ENCODE measurements around the gene MTX2. TPM values are rescaled to one million over a fixed set of nuclear protein-coding genes. Genes with fewer than 3 reads are reported as not detected.

The MTX2 gene
- 13.1 and 25.8 TPM in 2 replicates for total RNA-seq (2011; cell fraction: chromatin; rRNA removed; ENCODE audit: low replicate concordance)
- total RNA-seq (2011; cell fraction: nucleolus; rRNA removed): 18.2 and 20.7 TPM in 2 replicates
- 22.4 and 22.6 TPM in 2 replicates for total RNA-seq (2011; cell fraction: nucleoplasm; rRNA removed)
- total RNA-seq (2014; rRNA removed) (79.7 and 197 TPM in 2 replicates), total RNA-seq (2014; rRNA removed; fragmentation: Illumina TruSeq; extraction: Trizol) (88.4 and 99.1 TPM in 2 replicates), total RNA-seq (2015; rRNA removed; fragmentation: Illumina TruSeq; extraction: Trizol) (81.0 and 88.0 TPM in 2 replicates), total RNA-seq (2021) (70.2 and 70.4 TPM in 2 replicates), polyA plus RNA-seq (2011; rRNA removed) (147 and 160 TPM in 2 replicates), polyA plus RNA-seq (2014; fragmentation: Illumina TruSeq; extraction: Trizol) (170 and 183 TPM in 2 replicates), polyA plus RNA-seq (2014; fragmentation: Nextera tagmentation; extraction: Ambion mirVana) (10 to 100 TPM; 38.1 to 60.3 TPM), polyA plus RNA-seq (2014; rRNA removed) (128 and 146 TPM in 2 replicates), polyA minus RNA-seq (2011; rRNA and poly(A)+ RNA removed) (70.9 and 88.0 TPM in 2 replicates), Bru-seq, nascent RNA (percentile 93 among the genes with signal in this experiment), BruChase-seq, experiment 1, labeled RNA remaining after a 2-hour chase (percentile 97 among the genes with signal in this experiment), BruChase-seq, experiment 2, labeled RNA remaining after a 6-hour chase (percentile 96 among the genes with signal in this experiment)
- polyA plus RNA-seq (2011; cell fraction: cytosol; rRNA removed): 37.7 and 80.5 TPM in 2 replicates
- polyA plus RNA-seq (2011; cell fraction: nucleus; rRNA removed): 30.9 and 63.2 TPM in 2 replicates
- polyA plus RNA-seq (2012): 81.2 and 106 TPM in 2 replicates
- polyA minus RNA-seq (2011; cell fraction: cytosol; rRNA and poly(A)+ RNA removed): 22.1 and 25.0 TPM in 2 replicates
- 16.6 and 31.0 TPM in 2 replicates for polyA minus RNA-seq (2011; cell fraction: nucleus; rRNA and poly(A)+ RNA removed)
- long read RNA-seq, experiment 1, transcript MTX2-202 (11 exons, 1,592 nt): minor isoform, 24 of 306 reads
- long read RNA-seq, experiment 1, transcript MTX2-201 (10 exons, 1,364 nt): major isoform, 242 of 306 reads
- long read RNA-seq, experiment 1, partial matches to known transcripts: 17 of 306 reads
- long read RNA-seq, experiment 1, other reads (novel, unspliced or antisense): 21 of 306 reads
- long read RNA-seq, experiment 2, transcript MTX2-201 (10 exons, 1,364 nt): major isoform, 81 of 104 reads
- long read RNA-seq, experiment 2, partial matches to known transcripts: 5 of 104 reads
- long read RNA-seq, experiment 2, other reads (novel, unspliced or antisense): 14 of 104 reads
- long read RNA-seq, experiment 3, transcript MTX2-201 (10 exons, 1,364 nt): major isoform, 180 of 201 reads
- long read RNA-seq, experiment 3, transcript MTX2-202 (11 exons, 1,592 nt): minor isoform, 9 of 201 reads
- long read RNA-seq, experiment 3, partial matches to known transcripts: 1 of 201 reads
- long read RNA-seq, experiment 3, other reads (novel, unspliced or antisense): 10 of 201 reads

GRCh38 chr2:176269319-176270099, at the start of gene MTX2:
TSS of gene MTX2 (plus strand) at chr2:176269442. CDS start at chr2:176269630, 188 bp downstream.
- peak; percentile 78 for FAIRE-seq
- H3K9me3 ChIP-seq (replicated peaks; ENCODE audit: control insufficient read depth, insufficient read depth, low read depth, low read length): no peaks in the 10 kb centered on the region; the same call in 1 of the 2 replicates
- H3K79me2 ChIP-seq (ENCODE audit: control insufficient read depth, insufficient read depth, low read length): peaks cover 53% of the 10 kb centered on the region
- H3K9ac ChIP-seq (ENCODE audit: insufficient read depth in 1 of 2, low read depth in 2 of 2, low read length in 2 of 2): peak within 1 kb of the TSS; percentile 91 to 95
- peak; percentile 98 for ATAC-seq
- H4K20me1 ChIP-seq (replicated peaks; ENCODE audit: control insufficient read depth, insufficient read depth, low read length): no peaks in the 10 kb centered on the region
- ChIA-PET POLR2A (interaction anchor here (0.7 to 1.8 kb wide), 10 partner anchors 8 to 636 kb away, joined by 3 to 10 read pairs (median 4); no protein-coding TSS in a partner anchor), CTCF (ENCODE audit: low intra/inter-chr PET ratio) (no interaction called here)
- peak within 1 kb of the TSS; percentile 99 for H3K4me2 ChIP-seq (ENCODE audit: insufficient read depth, low read length)
- in situ Hi-C loops (cut with MboI) (no loop called here), intact Hi-C loops (cut with micrococcal nuclease) (no loop called here)
- H3K27ac ChIP-seq (ENCODE audit: extremely low read depth, low read depth, low read length): peak within 1 kb of the TSS; percentile 93
- H2AFZ ChIP-seq (ENCODE audit: low read depth, low read length): peak within 1 kb of the TSS; percentile 96
- TSS peak; percentile 53 for BruUV-seq (replicated peaks)
- H3K4me3 ChIP-seq: peak within 1 kb of the TSS; percentile 88
- H3K27me3 ChIP-seq (ENCODE audit: control insufficient read depth in 2 of 2, insufficient read depth in 2 of 2, low read length in 2 of 2): no peaks in the 10 kb centered on the region
- WGBS (ENCODE audit: insufficient coverage, low coverage, missing lambda C conversion rate): 1% methylated on average over 58 of the region's 58 CpGs
- H3K4me1 ChIP-seq (replicated peaks in 1 of 2; ENCODE audit: control insufficient read depth in 2 of 2, insufficient read depth in 2 of 2, low read length in 2 of 2): peaks cover 4 to 6% of the 10 kb centered on the region in 2 experiments; a peak in 3 of 5 replicates
- H3K9me1 ChIP-seq (ENCODE audit: control insufficient read depth, insufficient read depth, low read length): peaks cover 2% of the 10 kb centered on the region
- peak; percentile 81 to 93 (median 86) for DNase-seq (ENCODE audit: extremely low read depth in 1 of 4, low spot score in 3 of 4)
- H3K36me3 ChIP-seq (ENCODE audit: control insufficient read depth, insufficient read depth, low read length): peaks cover 18% of the 10 kb centered on the region; the same call in 2 of the 3 replicates
- TF ChIP-seq TAF1 (IDR thresholded peaks at IDR 0.05; ENCODE audit: control insufficient read depth, extremely low read depth, insufficient read depth, low read length, severe bottlenecking) (peak; percentile 88), MCM5 (IDR thresholded peaks at IDR 0.05; ENCODE audit: low read depth) (no peak), POLR2H (tag; IDR thresholded peaks at IDR 0.05; ENCODE audit: low read depth) (peak; percentile 84), HDAC2 (IDR thresholded peaks at IDR 0.05) (no peak), HES1 (IDR thresholded peaks at IDR 0.05; ENCODE audit: low read depth) (no peak), RHOXF2B (CRISPR knock-in tag; conservative IDR thresholded peaks at IDR 0.05) (no peak), MLLT1 (IDR thresholded peaks at IDR 0.05) (peak in 1 of 2 experiments; percentile 55; a peak in 1 of 4 replicates), CHD2 (IDR thresholded peaks at IDR 0.05; ENCODE audit: low read depth, low read length) (no peak; the same call in 1 of the 2 replicates), ZBTB9 (CRISPR knock-in tag; IDR thresholded peaks at IDR 0.05) (peak; percentile 72; the same call in 1 of the 2 replicates), ZNF79 (CRISPR knock-in tag; IDR thresholded peaks at IDR 0.05; ENCODE audit: low read depth) (no peak), JUN (IDR thresholded peaks at IDR 0.05; ENCODE audit: borderline replicate concordance, low read depth, low read length) (no peak), JUN (CRISPR knock-in tag; IDR thresholded peaks at IDR 0.05; ENCODE audit: borderline replicate concordance) (peak; percentile 75; the same call in 1 of the 2 replicates)

All from K562 (cell line).